GM10266 (cell line): Measurements from ENCODE around the gene KLF16.

Experiments
- DNase-seq: peaks from one replicate; pipeline ENCODE4 v3.0.0; 2012; ENCODE audit errors: extremely low spot score
- CTCF ChIP-seq: IDR thresholded peaks from 2 replicates; pipeline ENCODE4 v1.5.1; 2012; ENCODE audit warnings: mild to moderate bottlenecking, low read depth; ENCODE audit not compliant: control insufficient read depth, insufficient read depth; ENCODE audit errors: missing control alignments

Gene KLF16

GRCh38 chr19:1840541-1841115, 22.8 kb downstream of the KLF16 start:
- no peak for TF ChIP-seq CTCF
- no peak for DNase-seq

GRCh38 chr19:1839658-1840540, 23.5 kb downstream of the KLF16 start:
- no peak for TF ChIP-seq CTCF
- no peak for DNase-seq

GRCh38 chr19:1837625-1838105, 25.7 kb downstream of the KLF16 start:
- peak; percentile 88 for DNase-seq

GRCh38 chr19:1837222-1837565, 26.2 kb downstream of the KLF16 start:
- TF ChIP-seq CTCF = no peak
- no peak for DNase-seq

More at GRCh38 chr19:1837625-1838105, 25.7 kb downstream of the KLF16 start:
- TF ChIP-seq CTCF = peak; percentile 92

GRCh38 chr19:1836458-1837221, 26.7 kb downstream of the KLF16 start:
- TF ChIP-seq CTCF = no peak

DNA sequence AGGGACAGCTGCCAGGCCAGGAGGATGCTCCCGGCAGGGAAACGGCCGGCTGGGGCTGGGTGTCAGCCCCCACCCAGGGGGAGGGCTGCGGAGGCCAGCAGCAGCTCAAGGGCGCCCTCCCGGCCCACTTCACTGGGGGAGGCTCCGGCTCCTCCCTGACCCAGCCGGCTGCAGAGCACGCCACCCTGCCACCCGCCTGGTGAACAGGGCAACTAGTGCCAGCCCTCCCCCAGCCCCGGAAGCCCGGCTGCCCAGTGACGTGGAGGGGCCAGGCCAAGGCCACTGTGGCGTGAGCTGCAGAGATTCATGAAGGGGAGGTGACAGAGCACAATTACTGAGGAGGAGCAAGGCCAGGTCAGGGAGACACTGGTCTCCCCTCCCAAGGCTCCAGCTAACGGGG, 29.8 kb downstream of the KLF16 start:
- no peak for DNase-seq
- TF ChIP-seq CTCF = no peak

More at GRCh38 chr19:1836458-1837221, 26.7 kb downstream of the KLF16 start:
- no peak for DNase-seq

DNA sequence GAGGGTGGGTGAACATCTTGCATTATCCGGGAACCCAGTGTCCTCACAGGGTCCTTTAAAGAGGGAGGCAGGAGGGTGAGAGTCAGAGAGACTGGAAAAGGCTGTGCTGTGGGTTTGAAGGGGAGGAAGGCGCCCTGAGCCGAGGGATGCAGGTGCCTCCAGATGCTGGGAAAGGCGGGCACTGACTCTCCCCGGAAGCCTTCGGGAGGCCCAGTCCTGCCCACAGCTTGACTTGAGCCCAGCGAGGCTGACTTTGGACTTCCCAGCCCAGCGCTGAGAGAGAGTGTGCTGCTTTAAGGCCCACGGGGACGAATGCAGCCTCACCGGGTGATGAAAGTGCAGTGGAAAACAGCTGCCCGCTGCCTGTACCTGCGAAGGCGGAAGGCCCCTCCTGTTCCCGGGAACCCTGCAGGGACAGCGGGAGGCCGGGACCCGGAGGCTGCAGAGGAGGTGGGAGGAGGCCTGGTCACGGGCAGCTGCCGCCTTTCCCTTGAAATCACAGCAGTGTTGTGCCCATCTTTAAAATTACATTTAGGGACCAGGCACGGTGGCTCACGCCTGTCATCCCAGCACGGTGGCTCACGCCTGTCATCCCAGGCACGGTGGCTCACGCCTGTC, 31.2 kb downstream of the KLF16 start:
- TF ChIP-seq CTCF = no peak
- DNase-seq = no peak
